ENCODE data around the gene RNPS1.
A peak's percentile ranks its signal among the peaks of the same experiment; 100 is the strongest.
"Not testable (repeated sequence)": the region's sequence is repeated elsewhere in the genome, so short reads cannot be mapped to it uniquely, and the experiment has no call there.

The RNPS1 gene

GRCh38 chr16:2256531-2257140 lies 11.3 kb downstream of the RNPS1 start:
- no peak for DNase-seq

- no peak for DNase-seq
Observed at GRCh38 chr16:2253293-2253692, 14.6 kb downstream of the RNPS1 start.

GRCh38 chr16:2252806-2253148 lies 15.1 kb downstream of the RNPS1 start:
- no peak for DNase-seq

- peak; percentile 89 for DNase-seq
Observed at GRCh38 chr16:2251296-2252111, 16.4 kb downstream of the RNPS1 start, which contains the start of gene ECI1. Gene ECI1, minus strand, starts transcription at chr16:2251587. Its CDS starts 21 bp downstream, at chr16:2251566.

- peak; percentile 57 to 60 for DNase-seq
Observed at GRCh38 chr16:2250652-2251295, 17.2 kb downstream of the RNPS1 start.

- no peak for DNase-seq
Observed at GRCh38 chr16:2246301-2246885, 21.5 kb downstream of the RNPS1 start.

GRCh38 chr16:2244926-2245795 lies 22.8 kb downstream of the RNPS1 start:
- no peak for DNase-seq

- DNase-seq = no peak
Observed at GRCh38 chr16:2244301-2244700, 23.6 kb downstream of the RNPS1 start.

GRCh38 chr16:2243781-2244180 lies 24.1 kb downstream of the RNPS1 start:
- no peak for DNase-seq

- no peak for DNase-seq
Observed at GRCh38 chr16:2243031-2243528, 24.8 kb downstream of the RNPS1 start.

GRCh38 chr16:2242598-2242997 lies 25.3 kb downstream of the RNPS1 start:
- DNase-seq = no peak

GRCh38 chr16:2240331-2240730 lies 27.6 kb downstream of the RNPS1 start:
- not testable (repeated sequence) for DNase-seq

GRCh38 chr16:2238838-2239675 lies 28.9 kb downstream of the RNPS1 start:
- DNase-seq = no peak

GRCh38 chr16:2238150-2238837 lies 29.6 kb downstream of the RNPS1 start:
- no peak for DNase-seq

- no peak for DNase-seq
Observed at GRCh38 chr16:2237493-2238149, 30.3 kb downstream of the RNPS1 start.

GRCh38 chr16:2237102-2237482 lies 30.8 kb downstream of the RNPS1 start:
- no peak for DNase-seq

- no peak for DNase-seq
Observed at GRCh38 chr16:2236337-2237101, 31.4 kb downstream of the RNPS1 start, which contains the start of gene DNASE1L2. Gene DNASE1L2, plus strand, starts transcription at chr16:2236444. Its CDS starts 373 bp downstream, at chr16:2236817.

GRCh38 chr16:2235695-2236336 lies 32.1 kb downstream of the RNPS1 start:
- no peak for DNase-seq

GRCh38 chr16:2235234-2235651 lies 32.7 kb downstream of the RNPS1 start:
- DNase-seq = no peak

Data from CD4-positive, alpha-beta T cell treated with Interleukin-1 beta for 1 hour (primary cell).